ENCODE results near the gene BTNL8. TPM values are rescaled to one million over a fixed set of nuclear protein-coding genes. Genes with fewer than 3 reads are reported as not detected.

The BTNL8 gene
- total and polyA plus RNA-seq, 4 donors: 0.81 to 7.2 (median 2.1) TPM

DNA sequence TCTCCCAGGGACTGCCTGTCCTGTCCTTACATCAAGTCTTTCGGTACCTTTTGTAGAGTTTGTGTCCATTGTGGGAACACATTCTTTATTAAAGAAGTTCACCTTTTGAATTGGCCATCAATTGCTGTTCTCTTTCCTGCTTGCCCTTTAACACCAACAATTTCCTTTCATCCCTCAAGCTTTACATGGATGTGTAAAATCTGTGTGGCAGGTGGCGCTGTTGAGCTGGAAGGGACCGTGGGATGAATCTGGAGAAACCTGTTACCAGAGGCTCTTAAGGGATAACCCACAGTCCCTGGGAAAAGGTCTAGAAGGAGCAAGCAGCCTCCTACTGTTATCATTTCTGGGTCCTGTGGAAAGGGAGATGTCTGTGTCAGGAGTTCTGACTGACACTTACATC, 30.0 kb upstream of the BTNL8 start:
- H3K36me3 ChIP-seq (ENCODE audit: control insufficient read depth in 4 of 4, insufficient read depth in 4 of 4, low read length in 4 of 4): no peaks in the 10 kb centered on the region
- no peak overlapping the region for H3K27ac ChIP-seq (ENCODE audit: low read depth in 1 of 2, low read length in 1 of 2)
- DNase-seq (peak; percentile 81 to 84 (median 81)), ATAC-seq (ENCODE audit: insufficient read depth, low FRiP score) (peak; percentile 66)
- H3K9ac ChIP-seq (ENCODE audit: insufficient read depth in 1 of 2, low read length in 2 of 2): no peak overlapping the region
- H3K9me3 ChIP-seq (ENCODE audit: control insufficient read depth in 4 of 4, insufficient read depth in 3 of 4, low read length in 3 of 4): peaks cover 0 to 1% (median 0%) of the 10 kb centered on the region in 4 donors
- no peak overlapping the region for H3K4me3 ChIP-seq
- WGBS, 2 donors: 0 to 4% methylated on average over 3 of the region's 3 CpGs
- peaks cover 0 to 5% (median 0%) of the 10 kb centered on the region in 3 donors for H3K27me3 ChIP-seq (ENCODE audit: control insufficient read depth in 3 of 3, insufficient read depth in 3 of 3, low read length in 2 of 3)
- TF ChIP-seq, protein P1, sequence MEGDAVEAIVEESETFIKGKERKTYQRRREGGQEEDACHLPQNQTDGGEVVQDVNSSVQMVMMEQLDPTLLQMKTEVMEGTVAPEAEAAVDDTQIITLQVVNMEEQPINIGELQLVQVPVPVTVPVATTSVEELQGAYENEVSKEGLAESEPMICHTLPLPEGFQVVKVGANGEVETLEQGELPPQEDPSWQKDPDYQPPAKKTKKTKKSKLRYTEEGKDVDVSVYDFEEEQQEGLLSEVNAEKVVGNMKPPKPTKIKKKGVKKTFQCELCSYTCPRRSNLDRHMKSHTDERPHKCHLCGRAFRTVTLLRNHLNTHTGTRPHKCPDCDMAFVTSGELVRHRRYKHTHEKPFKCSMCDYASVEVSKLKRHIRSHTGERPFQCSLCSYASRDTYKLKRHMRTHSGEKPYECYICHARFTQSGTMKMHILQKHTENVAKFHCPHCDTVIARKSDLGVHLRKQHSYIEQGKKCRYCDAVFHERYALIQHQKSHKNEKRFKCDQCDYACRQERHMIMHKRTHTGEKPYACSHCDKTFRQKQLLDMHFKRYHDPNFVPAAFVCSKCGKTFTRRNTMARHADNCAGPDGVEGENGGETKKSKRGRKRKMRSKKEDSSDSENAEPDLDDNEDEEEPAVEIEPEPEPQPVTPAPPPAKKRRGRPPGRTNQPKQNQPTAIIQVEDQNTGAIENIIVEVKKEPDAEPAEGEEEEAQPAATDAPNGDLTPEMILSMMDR (IDR thresholded peaks at IDR 0.05; ENCODE audit: control extremely low read depth, extremely low read depth): peak; percentile 77
- H3K4me1 ChIP-seq (ENCODE audit: control insufficient read depth in 5 of 5, insufficient read depth in 5 of 5, low read length in 5 of 5): no peaks in the 10 kb centered on the region

DNA sequence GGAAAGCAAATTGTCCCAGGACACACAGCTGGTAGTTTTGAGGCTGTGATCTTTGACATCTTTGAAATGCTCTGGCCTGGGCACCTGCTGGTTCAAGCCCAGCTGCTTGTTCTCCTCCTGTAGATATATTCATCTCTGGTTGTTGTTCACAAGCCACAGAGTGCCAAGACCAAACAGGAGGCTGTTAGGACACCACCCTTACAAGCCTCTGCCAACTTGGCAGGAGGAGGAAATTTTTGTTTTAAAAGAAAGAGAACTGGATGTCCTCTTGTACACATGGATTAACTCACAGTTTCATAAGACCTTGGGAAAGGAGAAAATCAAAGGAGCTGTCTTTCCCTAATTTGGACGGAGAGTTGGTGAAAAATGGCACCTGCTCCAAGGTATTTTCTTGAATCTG, 29.4 kb upstream of the BTNL8 start:
- H3K4me1 ChIP-seq (ENCODE audit: control insufficient read depth in 5 of 5, insufficient read depth in 5 of 5, low read length in 5 of 5): no peaks in the 10 kb centered on the region
- H3K9me3 ChIP-seq (ENCODE audit: control insufficient read depth in 4 of 4, insufficient read depth in 3 of 4, low read length in 3 of 4): peaks cover 0 to 1% (median 0%) of the 10 kb centered on the region in 4 donors
- no peak overlapping the region for H3K9ac ChIP-seq (ENCODE audit: insufficient read depth in 1 of 2, low read length in 2 of 2)
- H3K36me3 ChIP-seq (ENCODE audit: control insufficient read depth in 4 of 4, insufficient read depth in 4 of 4, low read length in 4 of 4): no peaks in the 10 kb centered on the region
- DNase-seq (no peak), ATAC-seq (ENCODE audit: insufficient read depth, low FRiP score) (no peak)
- 58 to 86% methylated on average over 1 of the region's 1 CpG for WGBS, 2 donors
- TF ChIP-seq, protein P1 (IDR thresholded peaks at IDR 0.05; ENCODE audit: control extremely low read depth, extremely low read depth): no peak
- H3K4me3 ChIP-seq: no peak overlapping the region
- H3K27me3 ChIP-seq (ENCODE audit: control insufficient read depth in 3 of 3, insufficient read depth in 3 of 3, low read length in 2 of 3): peaks cover 0 to 5% (median 0%) of the 10 kb centered on the region in 3 donors
- no peak overlapping the region for H3K27ac ChIP-seq (ENCODE audit: low read depth in 1 of 2, low read length in 1 of 2)

DNA sequence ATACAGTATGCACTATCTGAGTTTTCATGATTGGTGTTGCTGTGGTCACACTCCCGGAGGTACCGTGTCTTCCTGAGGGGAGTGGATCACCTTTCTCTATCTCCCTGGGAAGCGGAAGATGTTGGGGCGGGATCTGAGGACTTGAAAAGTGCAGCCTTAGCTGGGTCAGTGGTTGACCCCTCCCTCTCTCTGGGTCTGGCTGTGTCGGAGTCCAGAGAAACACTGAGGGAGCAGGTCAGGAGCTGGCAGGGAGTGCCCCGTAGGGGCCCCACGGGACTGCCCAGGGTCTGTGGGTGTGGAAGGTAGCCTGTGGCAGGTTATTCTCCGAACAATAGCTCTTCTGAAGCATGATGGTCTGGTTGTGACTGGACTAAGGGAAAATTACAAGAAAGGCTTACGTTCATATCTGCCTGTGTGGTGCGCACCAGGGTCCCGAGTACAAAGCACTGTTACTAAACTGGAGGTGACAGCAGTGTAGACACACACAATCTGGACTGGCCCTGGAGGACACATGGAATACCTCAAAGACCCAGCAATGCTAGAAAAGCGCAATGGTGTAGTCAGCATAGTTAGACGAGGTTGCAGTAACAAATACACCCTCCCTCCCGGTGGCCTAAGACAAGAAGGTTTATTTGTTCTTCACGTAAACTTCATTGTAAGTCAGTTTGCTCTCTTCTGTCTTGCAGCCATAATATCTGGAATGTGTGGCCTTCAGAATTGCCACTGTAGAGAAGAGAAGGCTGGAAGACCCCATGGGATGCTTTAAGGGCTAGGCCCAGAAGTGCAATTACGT, 28.5 kb upstream of the BTNL8 start:
- Histone ChIP-seq H3K4me1 (ENCODE audit: control insufficient read depth in 5 of 5, insufficient read depth in 5 of 5, low read length in 5 of 5) (no peaks in the 10 kb centered on the region), H3K36me3 (ENCODE audit: control insufficient read depth in 4 of 4, insufficient read depth in 4 of 4, low read length in 4 of 4) (no peaks in the 10 kb centered on the region), H3K9ac (ENCODE audit: insufficient read depth in 1 of 2, low read length in 2 of 2) (no peak overlapping the region), H3K27me3 (ENCODE audit: control insufficient read depth in 3 of 3, insufficient read depth in 3 of 3, low read length in 2 of 3) (peaks cover 0 to 5% (median 0%) of the 10 kb centered on the region in 3 donors), H3K9me3 (ENCODE audit: control insufficient read depth in 4 of 4, insufficient read depth in 3 of 4, low read length in 3 of 4) (peaks cover 0 to 1% (median 0%) of the 10 kb centered on the region in 4 donors), H3K27ac (ENCODE audit: low read depth in 1 of 2, low read length in 1 of 2) (peak overlapping the region in 1 of 2 donors; percentile 13), H3K4me3 (no peak overlapping the region)
- ATAC-seq (ENCODE audit: insufficient read depth, low FRiP score): no peak
- TF ChIP-seq, protein P1 (IDR thresholded peaks at IDR 0.05; ENCODE audit: control extremely low read depth, extremely low read depth): no peak
- no peak for DNase-seq
- WGBS, 2 donors: 80 to 82% methylated on average over 16 of the region's 16 CpGs
